ENCODE measurements around the gene KDM4E.

The KDM4E gene

DNA sequence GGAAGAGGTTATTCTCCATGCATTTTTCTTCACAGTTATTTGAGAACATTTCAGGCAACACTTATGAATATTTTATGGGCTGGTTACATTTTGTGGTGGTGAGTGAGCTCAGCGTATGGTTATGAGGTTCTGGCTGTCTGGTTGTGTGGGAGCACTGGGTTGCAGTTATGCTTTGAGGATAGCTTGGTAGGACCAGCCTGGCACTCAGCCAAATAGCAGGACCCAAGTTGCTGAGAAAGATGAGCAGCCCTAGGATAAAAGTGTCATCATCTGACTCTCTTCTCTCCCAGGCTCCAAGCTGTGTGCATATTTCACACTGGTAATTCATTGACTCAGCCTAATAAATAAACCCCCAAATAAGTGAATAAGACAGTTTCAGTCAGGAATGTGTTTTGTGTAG lies 33.6 kb downstream of the KDM4E start:
- no peak for DNase-seq (ENCODE audit: low read depth, low spot score)
- TF ChIP-seq, protein P1, sequence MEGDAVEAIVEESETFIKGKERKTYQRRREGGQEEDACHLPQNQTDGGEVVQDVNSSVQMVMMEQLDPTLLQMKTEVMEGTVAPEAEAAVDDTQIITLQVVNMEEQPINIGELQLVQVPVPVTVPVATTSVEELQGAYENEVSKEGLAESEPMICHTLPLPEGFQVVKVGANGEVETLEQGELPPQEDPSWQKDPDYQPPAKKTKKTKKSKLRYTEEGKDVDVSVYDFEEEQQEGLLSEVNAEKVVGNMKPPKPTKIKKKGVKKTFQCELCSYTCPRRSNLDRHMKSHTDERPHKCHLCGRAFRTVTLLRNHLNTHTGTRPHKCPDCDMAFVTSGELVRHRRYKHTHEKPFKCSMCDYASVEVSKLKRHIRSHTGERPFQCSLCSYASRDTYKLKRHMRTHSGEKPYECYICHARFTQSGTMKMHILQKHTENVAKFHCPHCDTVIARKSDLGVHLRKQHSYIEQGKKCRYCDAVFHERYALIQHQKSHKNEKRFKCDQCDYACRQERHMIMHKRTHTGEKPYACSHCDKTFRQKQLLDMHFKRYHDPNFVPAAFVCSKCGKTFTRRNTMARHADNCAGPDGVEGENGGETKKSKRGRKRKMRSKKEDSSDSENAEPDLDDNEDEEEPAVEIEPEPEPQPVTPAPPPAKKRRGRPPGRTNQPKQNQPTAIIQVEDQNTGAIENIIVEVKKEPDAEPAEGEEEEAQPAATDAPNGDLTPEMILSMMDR (IDR thresholded peaks at IDR 0.05; ENCODE audit: insufficient read depth, low read length, missing control alignments): no peak
- CTCF ChIA-PET: interaction anchor here (1.1 to 4.0 kb wide), 4 partner anchors 8 to 14 kb away, joined by 3 to 22 read pairs (median 4); partner anchors contain the start of gene SRSF8
- POLR2A ChIA-PET: no interaction called here
- no peak overlapping the region for H3K4me3 ChIP-seq (ENCODE audit: low read depth, low read length)

DNA sequence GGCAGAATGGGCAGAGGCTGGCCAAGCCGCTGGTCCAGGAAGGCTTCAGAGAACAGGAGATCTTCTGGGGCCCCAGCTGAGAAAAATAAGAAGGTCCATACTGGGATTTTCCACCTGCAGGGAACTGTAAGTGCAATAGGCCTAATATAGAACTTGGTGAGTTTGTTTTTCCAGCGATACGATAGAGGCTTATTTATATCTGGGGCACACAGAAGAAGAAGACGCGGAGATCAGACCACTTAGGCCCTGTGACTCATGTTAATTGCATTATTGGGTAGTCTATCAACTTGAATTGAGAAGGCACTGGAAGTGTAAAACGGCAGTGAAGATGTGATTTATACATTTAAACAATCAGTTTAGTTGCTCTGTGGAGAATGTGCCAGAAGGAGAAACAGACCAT lies 34.0 kb downstream of the KDM4E start:
- ChIA-PET POLR2A (interaction anchor here (0.9 kb wide), 1 partner anchor 34 kb away, joined by 4 read pairs; no protein-coding TSS in a partner anchor), CTCF (interaction anchor here (2.0 to 4.0 kb wide), 2 partner anchors 8 to 11 kb away, joined by 5 to 22 read pairs; partner anchors contain the start of gene SRSF8)
- no peak overlapping the region for H3K4me3 ChIP-seq (ENCODE audit: low read depth, low read length)
- TF ChIP-seq, protein P1 (IDR thresholded peaks at IDR 0.05; ENCODE audit: insufficient read depth, low read length, missing control alignments): no peak
- no peak for DNase-seq (ENCODE audit: low read depth, low spot score)

DNA sequence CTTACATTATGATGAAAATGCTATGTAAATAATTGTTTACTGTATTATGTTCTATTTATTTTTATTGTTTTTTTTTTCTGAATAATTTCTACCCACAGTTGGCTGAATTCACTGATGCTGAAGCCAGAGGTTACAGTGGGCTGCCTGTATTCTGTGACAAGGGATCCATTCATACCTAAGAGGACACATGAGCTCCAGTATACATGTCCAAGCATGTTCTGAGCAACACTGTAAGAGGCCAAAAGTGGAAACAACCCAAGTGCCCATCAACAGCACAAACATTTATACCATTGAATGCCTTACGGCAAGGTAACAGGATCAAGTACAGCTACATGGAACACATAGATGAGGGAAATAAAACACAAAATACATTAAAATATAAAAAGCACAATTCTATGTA lies 40.3 kb downstream of the KDM4E start:
- CTCF ChIA-PET: interaction anchor here (0.8 to 13.8 kb wide), 3 partner anchors 73 to 93 kb away, joined by 4 to 299 read pairs (median 84); no protein-coding TSS in a partner anchor
- POLR2A ChIA-PET: no interaction called here
- TF ChIP-seq, protein P1 (IDR thresholded peaks at IDR 0.05; ENCODE audit: insufficient read depth, low read length, missing control alignments): no peak
- no peak overlapping the region for H3K4me3 ChIP-seq (ENCODE audit: low read depth, low read length)
- DNase-seq (ENCODE audit: low read depth, low spot score): no peak

DNA sequence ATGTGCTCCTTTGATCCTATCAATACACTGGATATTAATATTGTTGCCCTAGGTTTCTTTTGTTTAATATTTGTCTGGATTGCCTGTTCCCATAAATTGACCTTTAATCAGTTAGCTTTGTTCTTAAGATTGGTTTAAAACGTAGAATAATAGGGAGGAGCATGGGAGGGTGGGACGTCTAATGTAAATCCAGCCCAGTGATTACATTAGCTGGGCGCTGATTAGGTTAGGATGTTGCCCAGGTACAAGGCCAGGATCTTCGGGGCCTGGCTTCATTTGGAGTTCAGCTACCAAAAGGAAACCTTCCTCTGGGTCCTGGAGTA lies 41.6 kb downstream of the KDM4E start, which contains the start of gene SRSF8:
Gene SRSF8 (plus strand): TSS at position 204 of the 323 bp plus-strand sequence. CDS start 308 bp downstream, outside the sequence.
- CTCF ChIA-PET: interaction anchor here (0.9 to 13.8 kb wide), 19 partner anchors 9 to 1360 kb away, joined by 3 to 299 read pairs (median 6); partner anchors contain the start of gene ENDOD1
- TF ChIP-seq, protein P1 (IDR thresholded peaks at IDR 0.05; ENCODE audit: insufficient read depth, low read length, missing control alignments): no peak
- peak within 1 kb of the TSS; percentile 81 for H3K4me3 ChIP-seq (ENCODE audit: low read depth, low read length)
- POLR2A ChIA-PET: interaction anchor here (1.2 to 3.0 kb wide), 4 partner anchors 10 to 81 kb away, joined by 3 to 28 read pairs (median 10); partner anchors contain the start of gene ENDOD1
- DNase-seq (ENCODE audit: low read depth, low spot score): no peak

DNA sequence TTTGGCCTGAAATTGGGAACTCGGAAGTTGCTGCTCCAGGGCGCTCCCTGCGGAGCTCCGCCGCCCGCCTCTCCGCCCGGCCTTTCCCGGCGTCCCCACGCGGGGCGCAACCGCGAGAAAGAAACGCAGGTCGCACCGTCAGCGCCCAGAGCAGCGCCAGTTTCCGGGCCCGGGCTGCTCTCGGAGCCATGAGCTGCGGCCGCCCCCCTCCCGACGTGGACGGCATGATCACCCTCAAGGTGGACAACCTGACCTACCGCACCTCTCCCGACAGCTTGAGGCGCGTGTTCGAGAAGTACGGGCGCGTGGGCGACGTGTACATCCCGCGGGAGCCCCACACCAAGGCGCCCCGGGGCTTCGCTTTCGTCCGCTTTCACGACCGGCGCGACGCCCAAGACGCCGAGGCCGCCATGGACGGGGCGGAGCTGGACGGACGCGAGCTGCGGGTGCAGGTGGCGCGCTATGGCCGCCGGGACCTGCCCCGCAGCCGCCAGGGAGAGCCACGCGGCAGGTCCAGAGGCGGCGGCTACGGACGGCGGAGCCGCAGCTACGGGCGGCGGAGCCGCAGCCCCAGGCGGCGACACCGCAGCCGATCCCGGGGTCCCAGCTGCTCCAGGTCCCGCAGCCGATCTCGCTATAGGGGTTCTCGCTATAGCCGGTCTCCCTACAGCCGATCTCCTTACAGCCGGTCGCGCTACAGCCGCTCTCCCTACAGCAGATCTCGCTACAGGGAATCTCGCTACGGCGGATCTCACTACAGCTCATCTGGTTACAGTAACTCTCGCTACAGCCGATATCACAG lies 42.2 kb downstream of the KDM4E start:
- TF ChIP-seq, protein P1 (IDR thresholded peaks at IDR 0.05; ENCODE audit: insufficient read depth, low read length, missing control alignments): peak; percentile 91
- H3K4me3 ChIP-seq (ENCODE audit: low read depth, low read length): peak overlapping the region; percentile 81
- ChIA-PET CTCF (interaction anchor here (0.9 to 13.8 kb wide), 26 partner anchors 9 to 1359 kb away, joined by 3 to 299 read pairs (median 4); partner anchors contain the start of genes CEP57 and ENDOD1), POLR2A (interaction anchor here (0.5 to 3.0 kb wide), 10 partner anchors 11 to 445 kb away, joined by 3 to 28 read pairs (median 4); partner anchors contain the start of gene ENDOD1)
- no peak for DNase-seq (ENCODE audit: low read depth, low spot score)

DNA sequence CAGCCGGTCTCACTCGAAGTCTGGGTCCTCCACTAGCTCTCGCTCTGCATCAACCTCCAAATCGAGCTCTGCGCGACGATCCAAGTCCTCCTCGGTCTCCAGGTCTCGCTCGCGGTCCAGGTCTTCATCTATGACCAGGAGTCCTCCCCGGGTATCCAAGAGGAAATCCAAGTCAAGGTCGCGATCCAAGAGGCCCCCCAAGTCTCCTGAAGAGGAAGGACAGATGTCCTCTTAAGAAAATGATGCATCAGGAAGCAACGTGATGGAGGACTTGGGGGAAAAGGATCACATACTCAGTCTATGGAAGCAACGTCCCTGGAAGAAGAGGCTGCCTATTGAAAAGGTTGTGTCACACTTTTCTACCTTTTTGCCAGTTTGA lies 42.8 kb downstream of the KDM4E start:
- ChIA-PET POLR2A (interaction anchor here (0.9 to 3.0 kb wide), 9 partner anchors 11 to 445 kb away, joined by 3 to 28 read pairs (median 4); partner anchors contain the start of gene ENDOD1), CTCF (interaction anchor here (0.9 to 13.8 kb wide), 27 partner anchors 9 to 1359 kb away, joined by 3 to 299 read pairs (median 5); partner anchors contain the start of genes CEP57 and ENDOD1)
- H3K4me3 ChIP-seq (ENCODE audit: low read depth, low read length): peak overlapping the region; percentile 81
- DNase-seq (ENCODE audit: low read depth, low spot score): no peak
- TF ChIP-seq, protein P1 (IDR thresholded peaks at IDR 0.05; ENCODE audit: insufficient read depth, low read length, missing control alignments): no peak
